ENCODE measurements around the gene ARL6IP4. TPM values are rescaled to one million over a fixed set of nuclear protein-coding genes. Genes with fewer than 3 reads are reported as not detected.

Gene ARL6IP4
- total RNA-seq, 1 experiment from 2014 or later, result 162 TPM

DNA sequence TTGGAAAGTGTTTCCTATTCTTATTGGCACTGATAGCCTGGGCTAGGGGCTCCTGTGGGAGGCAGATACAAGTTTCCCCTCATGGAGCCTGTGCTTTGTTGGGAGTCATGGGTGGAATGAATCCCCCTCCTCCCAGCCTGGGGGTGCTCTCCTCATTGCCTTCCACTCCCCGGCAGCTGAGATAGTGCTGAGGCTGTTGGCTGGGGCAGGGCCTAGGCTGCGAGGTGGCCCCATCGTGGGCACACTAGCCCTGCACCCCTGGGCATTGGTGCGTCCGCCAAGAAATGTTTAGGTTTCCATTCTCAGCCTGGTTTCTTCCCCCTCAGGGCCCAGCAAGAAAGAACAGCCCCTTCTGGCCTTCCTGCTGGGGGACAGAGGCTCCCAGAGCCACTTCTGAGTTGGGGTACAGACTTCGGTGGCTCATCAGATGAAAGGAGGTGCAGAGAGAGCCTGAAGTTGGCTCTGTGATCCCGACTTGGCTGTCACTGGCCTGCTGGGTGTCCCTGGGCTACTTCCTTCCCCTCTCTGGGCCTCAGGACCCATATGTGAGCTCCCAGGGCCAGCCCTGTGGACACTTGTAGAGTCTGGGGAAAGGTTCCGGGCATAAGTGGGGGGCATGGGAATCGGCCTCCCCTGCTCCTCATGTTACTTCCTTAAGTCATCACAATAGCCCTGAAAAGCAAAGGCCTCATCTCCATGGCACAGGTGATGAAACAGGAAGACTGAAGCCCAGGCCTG lies 2.7 kb upstream of the ARL6IP4 start:
- H3K36me3 ChIP-seq (ENCODE audit: low read depth), result no peaks in the 10 kb centered on the region
- no peak overlapping the region for H2AFZ ChIP-seq
- H3F3A ChIP-seq (ENCODE audit: insufficient read depth, low read depth), result peaks cover 13% of the 10 kb centered on the region; the same call in 1 of the 2 replicates
- DNase-seq, result no peak
- no peaks in the 10 kb centered on the region for H3K9me2 ChIP-seq (ENCODE audit: insufficient read depth)
- no peaks in the 10 kb centered on the region for H4K20me1 ChIP-seq (ENCODE audit: insufficient read depth)
- H3K27ac ChIP-seq, result no peak overlapping the region
- peaks cover 36% of the 10 kb centered on the region for H3K79me2 ChIP-seq (ENCODE audit: low read depth)
- no peak overlapping the region for H3K4me3 ChIP-seq
- no peaks in the 10 kb centered on the region for H3K9me3 ChIP-seq (ENCODE audit: insufficient read depth, low read depth)
- TF ChIP-seq, protein P1, sequence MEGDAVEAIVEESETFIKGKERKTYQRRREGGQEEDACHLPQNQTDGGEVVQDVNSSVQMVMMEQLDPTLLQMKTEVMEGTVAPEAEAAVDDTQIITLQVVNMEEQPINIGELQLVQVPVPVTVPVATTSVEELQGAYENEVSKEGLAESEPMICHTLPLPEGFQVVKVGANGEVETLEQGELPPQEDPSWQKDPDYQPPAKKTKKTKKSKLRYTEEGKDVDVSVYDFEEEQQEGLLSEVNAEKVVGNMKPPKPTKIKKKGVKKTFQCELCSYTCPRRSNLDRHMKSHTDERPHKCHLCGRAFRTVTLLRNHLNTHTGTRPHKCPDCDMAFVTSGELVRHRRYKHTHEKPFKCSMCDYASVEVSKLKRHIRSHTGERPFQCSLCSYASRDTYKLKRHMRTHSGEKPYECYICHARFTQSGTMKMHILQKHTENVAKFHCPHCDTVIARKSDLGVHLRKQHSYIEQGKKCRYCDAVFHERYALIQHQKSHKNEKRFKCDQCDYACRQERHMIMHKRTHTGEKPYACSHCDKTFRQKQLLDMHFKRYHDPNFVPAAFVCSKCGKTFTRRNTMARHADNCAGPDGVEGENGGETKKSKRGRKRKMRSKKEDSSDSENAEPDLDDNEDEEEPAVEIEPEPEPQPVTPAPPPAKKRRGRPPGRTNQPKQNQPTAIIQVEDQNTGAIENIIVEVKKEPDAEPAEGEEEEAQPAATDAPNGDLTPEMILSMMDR (conservative IDR thresholded peaks at IDR 0.05), result no peak
- no peak for TF ChIP-seq EZH2 (IDR thresholded peaks at IDR 0.05; ENCODE audit: low read depth)
- BruUV-seq (replicated peaks), result no TSS peak
- intact Hi-C loops (cut with micrococcal nuclease; ENCODE audit: unreplicated experiment), result loop anchor here (10.0 kb wide), 1 partner anchor 627 kb away; the partner anchor contains the start of gene DDX55
- POLR2A ChIA-PET (ENCODE audit: unreplicated experiment), result no interaction called here
- peaks cover 16% of the 10 kb centered on the region; the same call in 1 of the 2 replicates for H3K4me1 ChIP-seq (replicated peaks; ENCODE audit: insufficient read depth)
- H3K27me3 ChIP-seq (ENCODE audit: insufficient read depth, low read depth), result no peaks in the 10 kb centered on the region
- CTCF ChIA-PET, result interaction anchor here (0.6 kb wide), 1 partner anchor 261 kb away, joined by 8 read pairs; no protein-coding TSS in a partner anchor
- H3K4me2 ChIP-seq, result no peak overlapping the region

DNA sequence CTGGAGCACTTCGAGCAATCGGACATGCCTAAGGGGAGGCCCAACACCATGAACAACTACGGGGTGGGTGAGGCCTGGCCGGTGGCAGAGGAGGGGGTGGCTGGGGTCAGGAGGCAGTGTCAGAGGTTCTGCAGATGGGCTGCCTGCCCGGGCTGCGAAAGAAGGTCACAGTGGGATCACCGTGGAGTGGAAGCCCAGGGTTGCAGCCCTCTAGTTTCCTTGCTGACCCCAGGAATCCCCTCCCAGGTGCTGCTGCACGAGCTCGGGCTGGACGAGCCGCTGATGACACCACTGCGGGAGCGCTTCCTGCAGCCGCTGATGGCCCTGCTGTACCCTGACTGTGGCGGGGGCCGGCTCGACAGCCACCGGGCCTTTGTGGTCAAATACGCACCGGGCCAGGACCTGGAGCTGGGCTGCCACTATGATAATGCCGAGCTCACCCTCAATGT lies 1.9 kb upstream of the ARL6IP4 start:
- ChIA-PET POLR2A (ENCODE audit: unreplicated experiment) (no interaction called here), CTCF (no interaction called here)
- H3K79me2 ChIP-seq (ENCODE audit: low read depth), result peaks cover 36% of the 10 kb centered on the region
- BruUV-seq (replicated peaks), result no TSS peak
- no peaks in the 10 kb centered on the region for H3K9me2 ChIP-seq (ENCODE audit: insufficient read depth)
- DNase-seq, result no peak
- H3K27ac ChIP-seq, result no peak overlapping the region
- H3K4me1 ChIP-seq (replicated peaks; ENCODE audit: insufficient read depth), result peaks cover 16% of the 10 kb centered on the region; the same call in 1 of the 2 replicates
- no peaks in the 10 kb centered on the region for H3K27me3 ChIP-seq (ENCODE audit: insufficient read depth, low read depth)
- no peak overlapping the region for H3K4me3 ChIP-seq
- intact Hi-C loops (cut with micrococcal nuclease; ENCODE audit: unreplicated experiment), result loop anchor here (10.0 kb wide), 1 partner anchor 626 kb away; the partner anchor contains the start of gene DDX55
- H3F3A ChIP-seq (ENCODE audit: insufficient read depth, low read depth), result peaks cover 13% of the 10 kb centered on the region; the same call in 1 of the 2 replicates
- TF ChIP-seq, protein P1 (conservative IDR thresholded peaks at IDR 0.05), result no peak
- TF ChIP-seq EZH2 (IDR thresholded peaks at IDR 0.05; ENCODE audit: low read depth), result no peak
- no peak overlapping the region for H2AFZ ChIP-seq
- no peaks in the 10 kb centered on the region for H4K20me1 ChIP-seq (ENCODE audit: insufficient read depth)
- H3K9me3 ChIP-seq (ENCODE audit: insufficient read depth, low read depth), result no peaks in the 10 kb centered on the region
- no peak overlapping the region for H3K4me2 ChIP-seq
- no peaks in the 10 kb centered on the region for H3K36me3 ChIP-seq (ENCODE audit: low read depth)

DNA sequence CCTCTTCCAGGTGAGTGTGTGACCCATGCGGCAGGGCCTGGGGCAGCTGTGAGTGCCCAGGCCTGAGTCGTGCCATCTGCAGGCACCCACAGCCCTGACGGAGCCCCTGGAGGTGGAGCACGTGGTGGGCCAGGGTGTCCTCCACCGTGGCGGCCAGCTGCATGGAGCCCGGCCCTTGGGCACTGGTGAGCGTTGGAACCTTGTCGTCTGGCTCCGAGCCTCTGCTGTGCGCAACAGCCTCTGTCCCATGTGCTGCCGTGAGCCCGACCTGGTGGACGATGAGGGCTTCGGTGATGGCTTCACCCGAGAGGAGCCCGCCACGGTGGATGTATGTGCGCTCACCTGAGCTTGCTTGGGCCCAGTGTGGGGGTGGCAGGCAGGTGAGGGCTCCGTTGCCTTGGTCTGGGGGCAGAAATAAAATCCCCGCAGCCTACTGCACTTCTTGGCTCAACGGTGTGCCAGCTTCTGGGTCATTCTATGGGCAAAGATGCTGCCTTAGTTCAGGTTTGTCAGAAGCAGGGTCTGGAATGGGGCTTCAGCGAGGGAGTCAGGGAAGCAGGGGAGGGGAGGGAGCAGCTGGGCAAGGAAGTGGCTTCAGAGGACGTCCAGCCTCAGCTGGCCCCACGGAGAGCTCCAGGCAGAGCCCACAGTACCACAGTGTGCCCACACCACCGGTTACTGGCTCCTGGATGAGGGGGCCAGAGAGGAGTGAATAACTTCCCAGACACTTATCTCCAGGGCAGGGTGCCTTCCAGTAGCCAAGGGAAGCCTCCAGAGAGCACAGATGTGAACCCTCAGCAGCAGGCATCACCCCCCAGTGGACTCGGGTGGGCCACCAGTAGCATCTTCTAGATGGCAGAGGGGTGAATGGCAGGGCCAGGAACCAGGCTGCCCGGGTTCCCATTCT lies 1.2 kb upstream of the ARL6IP4 start:
- POLR2A ChIA-PET (ENCODE audit: unreplicated experiment), result interaction anchor here (0.6 to 0.7 kb wide), 2 partner anchors 175 to 253 kb away, joined by 3 to 4 read pairs; no protein-coding TSS in a partner anchor
- CTCF ChIA-PET, result no interaction called here
- BruUV-seq (replicated peaks), result no TSS peak
- peaks cover 7% of the 10 kb centered on the region; the same call in 1 of the 2 replicates for H3F3A ChIP-seq (ENCODE audit: insufficient read depth, low read depth)
- intact Hi-C loops (cut with micrococcal nuclease; ENCODE audit: unreplicated experiment), result loop anchor here (10.0 kb wide), 1 partner anchor 626 kb away; the partner anchor contains the start of gene DDX55
- H3K27me3 ChIP-seq (ENCODE audit: insufficient read depth, low read depth), result no peaks in the 10 kb centered on the region
- H4K20me1 ChIP-seq (ENCODE audit: insufficient read depth), result no peaks in the 10 kb centered on the region
- H3K9me3 ChIP-seq (ENCODE audit: insufficient read depth, low read depth), result no peaks in the 10 kb centered on the region
- peak overlapping the region; percentile 69; the same call in 1 of the 2 replicates for H3K4me3 ChIP-seq
- no peak overlapping the region for H3K27ac ChIP-seq
- peaks cover 36% of the 10 kb centered on the region for H3K79me2 ChIP-seq (ENCODE audit: low read depth)
- no peak overlapping the region for H2AFZ ChIP-seq
- TF ChIP-seq, protein P1 (conservative IDR thresholded peaks at IDR 0.05), result no peak
- no peak for TF ChIP-seq EZH2 (IDR thresholded peaks at IDR 0.05; ENCODE audit: low read depth)
- peaks cover 16% of the 10 kb centered on the region; the same call in 1 of the 2 replicates for H3K4me1 ChIP-seq (replicated peaks; ENCODE audit: insufficient read depth)
- no peaks in the 10 kb centered on the region for H3K9me2 ChIP-seq (ENCODE audit: insufficient read depth)
- no peaks in the 10 kb centered on the region for H3K36me3 ChIP-seq (ENCODE audit: low read depth)
- peak overlapping the region; percentile 77 for H3K4me2 ChIP-seq
- no peak for DNase-seq
